GM18511 (cell line): Measurements from ENCODE around the gene ZAR1L.

ENCODE experiments used
- ATAC-seq: cut with Tn5 transposase; IDR thresholded peaks from one replicate; pipeline ENCODE4 v1.9.1; 2021; ENCODE audit warnings: mild to moderate bottlenecking, moderate library complexity; ENCODE audit not compliant: unreplicated experiment

Gene ZAR1L

DNA sequence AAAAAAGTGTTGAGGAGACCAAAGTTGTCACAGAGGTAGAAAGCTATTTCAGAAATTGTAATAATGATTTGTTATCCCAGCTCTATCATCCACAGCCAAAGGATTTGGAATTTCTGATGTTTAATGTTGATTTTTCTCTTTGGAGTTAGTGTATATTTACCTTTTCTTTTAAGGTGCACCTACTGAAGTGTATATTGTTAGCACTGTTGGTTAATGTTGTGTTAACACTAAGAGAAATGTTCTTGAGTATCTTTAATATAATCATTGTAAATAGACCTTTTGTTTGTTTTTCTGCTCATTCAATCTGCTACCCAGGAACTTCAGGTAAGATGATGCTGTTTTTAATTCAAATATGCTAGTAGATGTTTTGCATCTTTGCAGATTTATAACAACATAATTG is 57.5 kb downstream of the ZAR1L start:
- no peak for ATAC-seq

- no peak for ATAC-seq
Observed at GRCh38 chr13:32256243-32256642, 58.9 kb downstream of the ZAR1L start.

GRCh38 chr13:32255724-32256109 is 59.4 kb downstream of the ZAR1L start:
- no peak for ATAC-seq

DNA sequence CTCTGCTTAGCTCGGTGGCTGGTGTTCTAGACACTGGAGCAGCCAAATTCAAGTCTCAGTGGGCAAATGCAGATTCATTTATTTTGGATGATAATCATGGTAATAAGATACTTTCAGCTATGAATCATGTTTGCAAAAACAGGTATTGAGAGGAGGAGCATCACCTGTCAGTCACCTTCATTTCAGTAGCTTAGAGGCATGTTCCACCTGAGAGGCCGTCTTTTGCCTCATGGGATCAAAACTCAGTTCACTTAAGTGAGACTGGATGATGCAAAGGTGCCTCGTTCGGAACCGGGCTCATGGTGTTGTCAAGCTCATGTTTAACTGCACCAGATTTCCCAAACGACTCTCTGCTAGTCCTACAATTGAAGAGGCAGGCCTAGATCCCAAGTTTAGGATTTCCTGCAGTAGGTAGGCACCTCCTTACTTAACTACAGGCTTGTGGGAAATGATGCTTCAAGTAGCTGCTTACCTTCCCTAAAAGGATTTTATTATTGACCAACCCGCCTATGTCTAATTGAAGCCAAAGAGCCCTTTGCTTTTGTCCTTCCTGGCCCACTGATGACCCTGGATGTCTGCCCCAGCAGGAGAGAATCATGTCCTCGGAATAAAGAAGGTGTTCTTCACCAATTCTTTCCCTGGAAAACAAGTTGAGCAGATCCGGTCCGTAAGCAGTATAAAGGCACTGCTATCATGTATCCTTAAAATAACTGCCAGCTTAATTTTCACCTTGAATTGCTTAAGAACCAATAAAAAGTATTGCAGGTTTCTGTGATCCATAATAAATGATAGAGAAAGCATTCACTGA is 60.0 kb downstream of the ZAR1L start:
- no peak for ATAC-seq

- no peak for ATAC-seq
Observed at GRCh38 chr13:32254416-32254815, 60.7 kb downstream of the ZAR1L start.

DNA sequence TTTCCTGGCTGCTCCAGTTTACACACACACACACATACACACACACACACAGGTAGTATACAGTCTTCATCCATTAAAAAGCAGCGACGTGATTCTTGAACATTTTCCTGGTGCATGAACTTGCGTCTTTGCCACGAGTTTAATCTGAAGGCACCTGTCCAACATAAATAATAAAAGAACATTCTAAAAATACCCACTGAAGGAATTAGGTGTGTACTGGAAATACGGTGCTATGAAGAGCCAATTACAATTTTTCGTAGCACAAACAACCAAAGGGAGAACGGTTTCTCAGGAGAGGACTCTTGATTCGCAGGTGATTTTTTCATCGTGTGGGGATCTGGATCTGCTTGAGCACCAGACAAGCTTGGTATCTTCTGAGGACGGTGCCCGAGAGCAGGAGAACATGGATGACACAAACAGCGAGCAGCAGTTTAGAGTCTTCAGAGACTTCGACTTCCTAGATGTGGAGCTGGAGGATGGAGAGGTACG is 61.2 kb downstream of the ZAR1L start:
- no peak for ATAC-seq
